EL (cell line): ENCODE measurements around the gene MAMDC4.
"Not testable (repeated sequence)": the region's sequence is repeated elsewhere in the genome, so short reads cannot be mapped to it uniquely, and the experiment has no call there.

Experiments used
- DNase-seq: peaks from one replicate; pipeline ENCODE4 v3.0.0-alpha.2; 2016

Gene MAMDC4

DNA sequence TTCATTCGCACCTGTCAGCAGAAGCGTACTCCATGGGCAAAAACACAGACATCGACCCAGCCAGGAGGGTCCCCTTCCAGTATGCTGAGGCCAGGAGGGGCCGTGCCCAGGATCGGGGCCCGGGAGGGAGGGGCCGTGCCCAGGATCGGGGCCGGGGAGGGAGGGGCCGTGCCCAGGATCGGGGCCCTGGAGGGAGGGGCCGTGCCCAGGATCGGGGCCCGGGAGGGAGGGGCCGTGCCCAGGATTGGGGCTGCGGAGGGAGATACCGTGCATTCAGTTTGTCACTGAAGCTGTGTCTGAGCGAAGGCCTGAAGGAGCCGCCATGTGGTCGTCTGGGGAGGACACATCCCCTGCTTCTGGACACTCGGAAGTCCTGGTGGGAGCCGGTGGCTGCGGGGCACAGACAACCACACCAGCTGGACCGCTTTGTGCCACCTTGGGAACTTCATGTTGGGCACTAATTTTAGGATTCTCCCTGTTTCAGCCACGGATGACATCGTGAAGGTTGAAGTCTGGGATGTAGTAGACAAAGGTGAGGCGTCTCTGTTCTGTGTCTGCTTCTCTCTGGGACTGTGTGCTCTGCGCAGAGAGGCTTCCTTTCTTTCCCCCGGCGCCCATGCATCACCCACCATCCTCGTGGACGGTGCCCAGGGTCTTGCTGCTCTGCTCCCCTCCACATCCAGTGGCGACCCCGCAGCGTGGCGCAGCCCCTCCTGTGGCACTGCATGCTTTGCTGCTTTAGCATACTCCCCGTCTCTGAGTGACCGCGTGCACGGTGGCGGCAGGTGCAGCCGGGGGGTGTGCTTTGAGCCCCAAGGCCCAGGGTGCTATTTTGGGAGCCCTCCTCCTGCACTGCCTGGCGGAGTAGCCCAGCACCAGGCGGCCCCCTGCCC is 26.6 kb upstream of the MAMDC4 start:
- no peak for DNase-seq

- DNase-seq, result no peak
Observed at GRCh38 chr9:136826188-136826541, 26.0 kb upstream of the MAMDC4 start.

DNA sequence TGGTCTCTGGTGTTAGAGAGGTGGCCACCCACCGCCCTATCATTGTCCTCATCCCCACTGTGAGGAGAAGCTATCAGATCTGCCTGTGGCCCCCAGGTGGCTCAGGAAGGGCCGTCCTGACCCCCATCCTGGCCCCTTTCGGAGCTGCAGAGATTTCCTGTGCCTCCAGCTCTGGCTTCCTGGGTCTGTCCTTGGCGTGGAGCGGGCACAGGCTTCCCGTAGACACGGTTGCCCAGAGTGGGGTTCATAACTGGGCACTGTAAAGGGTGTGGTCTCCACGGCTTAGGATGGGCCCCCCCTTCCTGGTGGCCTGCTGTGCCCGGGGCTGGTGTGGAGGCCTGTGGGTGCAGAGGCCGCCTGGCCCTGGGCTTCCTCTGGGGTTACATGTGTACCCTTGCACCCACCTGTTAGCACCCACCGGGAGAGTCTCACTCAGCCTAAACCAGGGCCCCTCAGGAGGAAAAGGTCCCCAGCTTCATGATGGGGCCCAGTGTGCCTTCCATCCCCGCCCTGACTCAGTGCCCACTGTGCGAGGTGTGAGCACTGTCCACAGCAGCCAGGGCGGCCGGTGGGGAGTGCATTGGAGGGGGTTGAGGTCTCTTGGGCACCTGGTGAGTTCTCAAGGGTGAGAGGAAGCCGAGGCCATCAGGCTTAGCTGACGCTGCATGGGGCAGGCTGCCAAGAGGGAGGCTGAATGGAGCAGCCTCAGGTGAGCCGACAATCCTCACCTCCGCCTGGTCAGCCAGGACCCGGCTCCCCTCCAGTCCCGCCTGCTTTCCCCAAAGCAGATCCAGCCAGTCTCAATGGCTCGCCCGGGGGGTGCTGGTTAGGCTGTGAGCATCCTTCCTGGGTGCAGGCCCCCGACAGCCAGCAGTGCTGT is 25.2 kb upstream of the MAMDC4 start:
- DNase-seq, result no peak

GRCh38 chr9:136827794-136828473 is 24.2 kb upstream of the MAMDC4 start:
- DNase-seq, result no peak

DNA sequence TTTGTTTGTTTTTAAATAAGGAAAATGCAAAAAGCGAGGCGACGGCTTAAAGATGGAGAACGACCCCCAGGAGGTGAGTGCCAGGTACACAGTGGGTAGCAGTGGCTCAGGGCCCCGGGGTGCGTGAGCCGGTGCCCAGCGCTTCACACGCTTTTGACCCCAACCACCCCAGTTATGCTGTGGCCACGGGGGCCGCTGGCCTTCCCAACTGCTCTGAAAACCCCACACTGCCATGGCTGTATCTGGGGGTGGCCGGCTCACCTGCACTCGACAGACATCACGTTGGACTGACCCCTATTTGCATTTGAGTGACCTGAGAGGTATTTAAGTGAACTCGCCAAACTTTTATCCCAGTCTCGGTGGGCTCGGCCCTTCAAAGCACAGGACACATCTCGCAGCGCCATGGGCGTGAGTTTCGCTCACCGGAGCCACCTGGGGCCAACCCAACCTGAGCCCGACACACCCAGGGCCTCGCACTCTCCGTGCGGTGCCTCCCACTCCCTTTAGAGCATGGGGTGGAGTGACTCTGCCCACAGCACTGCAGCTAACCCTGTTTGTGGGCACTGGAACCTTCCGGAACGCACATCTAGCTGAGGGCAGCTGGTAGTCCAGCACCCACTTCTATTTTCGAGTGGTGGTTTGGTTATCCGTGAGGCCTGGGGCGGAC is 23.5 kb upstream of the MAMDC4 start:
- no peak for DNase-seq

DNA sequence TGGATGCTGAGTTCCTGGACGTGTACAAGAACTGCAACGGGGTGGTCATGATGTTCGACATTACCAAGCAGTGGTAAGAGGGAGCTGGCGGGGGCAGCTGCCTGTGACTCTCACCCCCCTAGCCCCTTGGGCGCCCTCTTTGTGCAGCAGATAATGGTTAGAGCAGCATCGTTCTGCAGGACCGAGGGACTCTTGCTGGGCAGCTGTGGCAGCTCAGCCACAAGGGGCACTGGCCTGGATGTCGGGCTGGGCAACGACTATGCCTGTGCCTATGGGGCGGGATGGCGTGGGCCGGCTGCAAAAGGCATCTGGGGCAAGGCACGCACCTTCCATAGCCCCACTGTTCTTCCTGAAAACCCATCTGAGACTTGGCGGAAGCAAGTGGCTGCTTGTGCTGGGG is 22.7 kb upstream of the MAMDC4 start:
- DNase-seq, result no peak

GRCh38 chr9:136829981-136830885 is 21.9 kb upstream of the MAMDC4 start:
- DNase-seq, result no peak

DNA sequence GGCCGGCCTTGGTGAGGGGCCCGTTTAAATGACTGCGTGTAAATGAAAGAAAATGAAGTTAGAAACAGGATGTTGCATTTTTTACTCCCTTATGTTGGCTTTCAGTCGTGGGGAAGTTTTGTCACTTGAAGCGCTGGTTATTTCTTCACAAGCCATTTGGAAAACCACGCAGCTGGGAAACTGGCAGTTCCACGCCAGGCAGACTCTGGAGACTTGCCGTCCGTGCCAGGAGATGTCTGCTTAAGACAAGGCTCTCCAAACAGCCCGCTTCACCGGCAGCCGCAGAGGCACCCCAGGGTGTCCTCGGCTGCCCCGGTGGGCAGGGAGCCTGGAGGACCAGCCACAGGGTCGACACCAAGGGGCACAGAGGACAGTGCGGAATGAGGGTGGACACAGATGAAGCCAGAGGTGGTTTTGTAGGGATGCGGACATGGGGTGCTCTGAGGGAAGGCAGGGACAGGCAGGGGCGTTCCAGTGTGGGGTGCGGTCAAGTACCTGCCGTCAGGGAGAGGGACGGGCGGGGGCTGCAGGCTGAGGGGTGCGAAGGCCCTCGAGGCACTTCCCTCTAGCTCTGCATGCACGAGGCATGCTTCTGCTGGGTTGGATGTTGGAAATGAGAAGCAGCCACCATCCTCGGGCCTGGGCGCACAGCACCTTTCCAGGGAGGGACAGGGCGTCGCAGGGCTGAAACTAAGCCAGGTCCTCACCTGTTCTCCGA is 21.0 kb upstream of the MAMDC4 start:
- no peak for DNase-seq

DNA sequence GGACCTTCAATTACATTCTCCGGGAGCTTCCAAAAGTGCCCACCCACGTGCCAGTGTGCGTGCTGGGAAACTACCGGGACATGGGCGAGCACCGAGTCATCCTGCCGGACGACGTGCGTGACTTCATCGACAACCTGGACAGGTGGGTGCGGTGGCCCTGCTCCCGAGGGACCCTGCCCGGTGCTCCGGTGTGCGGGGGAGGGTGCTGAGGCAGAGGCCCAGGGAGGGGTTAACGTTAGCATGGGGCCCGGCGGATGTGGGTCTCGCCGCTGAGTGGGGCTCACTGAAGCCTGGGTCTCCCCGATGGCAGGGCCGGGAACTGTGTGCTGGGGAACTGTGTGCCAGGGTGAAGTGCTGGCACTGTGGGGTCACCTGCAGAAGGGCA is 20.4 kb upstream of the MAMDC4 start:
- DNase-seq, result no peak

DNA sequence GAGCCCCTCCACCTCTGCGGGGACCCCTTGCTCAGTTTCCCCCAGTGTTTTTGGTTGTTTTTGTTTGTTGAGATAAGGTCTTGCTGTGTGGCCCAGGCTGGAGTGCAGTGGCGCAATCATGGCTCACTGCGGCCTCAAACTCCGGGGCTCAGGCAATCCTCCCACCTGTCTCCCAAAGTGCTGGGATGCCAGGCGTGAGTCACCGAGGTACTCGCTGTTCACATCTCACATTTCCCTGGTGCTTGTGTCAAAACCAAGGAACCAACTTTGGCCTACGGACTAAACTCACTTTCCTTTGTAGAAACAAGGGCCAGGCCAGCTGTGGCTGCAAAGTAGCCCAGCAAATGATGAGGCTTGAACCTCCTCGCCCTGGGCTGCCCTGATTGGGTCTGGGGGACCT is 19.6 kb upstream of the MAMDC4 start:
- DNase-seq, result no peak

GRCh38 chr9:136833381-136834048 is 18.6 kb upstream of the MAMDC4 start:
- DNase-seq, result not testable (repeated sequence)

DNA sequence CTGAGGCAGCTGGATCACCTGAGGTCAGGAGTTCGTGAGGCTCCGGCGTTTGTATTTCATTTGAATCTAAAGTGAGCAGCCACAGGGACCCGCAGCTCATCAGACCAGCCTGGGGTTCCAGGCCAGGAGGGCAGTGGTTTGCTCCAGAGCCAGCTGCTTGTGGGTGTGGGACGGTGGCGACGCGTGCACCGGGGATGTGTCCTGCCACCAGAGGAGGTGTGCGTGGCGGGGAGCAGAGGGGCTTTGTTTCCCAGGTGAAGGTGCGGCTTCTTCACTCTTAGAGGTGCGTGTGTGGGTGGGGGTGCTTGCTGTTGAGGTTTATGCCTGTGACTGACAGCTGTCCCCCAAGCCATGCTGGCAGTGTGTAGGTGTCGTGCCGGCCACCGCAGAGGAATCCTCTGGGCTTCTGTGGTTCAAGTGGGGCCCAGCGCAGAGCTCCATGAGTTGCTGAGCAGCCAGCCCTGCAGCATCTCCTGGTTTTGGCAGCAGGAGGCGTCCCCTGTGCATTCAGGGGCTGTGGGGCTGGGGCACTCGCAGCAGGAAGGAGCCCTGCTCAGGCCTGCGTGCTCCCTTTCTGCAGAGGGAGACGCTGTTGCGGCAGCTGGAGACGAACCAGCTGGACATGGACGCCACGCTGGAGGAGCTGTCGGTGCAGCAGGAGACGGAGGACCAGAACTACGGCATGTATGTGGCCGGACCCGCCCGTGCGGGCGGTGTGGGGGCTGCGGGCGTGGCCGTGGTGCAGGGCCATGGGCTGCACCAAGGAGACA is 16.8 kb upstream of the MAMDC4 start:
- DNase-seq, result no peak

- no peak for DNase-seq
Observed at GRCh38 chr9:136835932-136836904, 15.9 kb upstream of the MAMDC4 start.

DNA sequence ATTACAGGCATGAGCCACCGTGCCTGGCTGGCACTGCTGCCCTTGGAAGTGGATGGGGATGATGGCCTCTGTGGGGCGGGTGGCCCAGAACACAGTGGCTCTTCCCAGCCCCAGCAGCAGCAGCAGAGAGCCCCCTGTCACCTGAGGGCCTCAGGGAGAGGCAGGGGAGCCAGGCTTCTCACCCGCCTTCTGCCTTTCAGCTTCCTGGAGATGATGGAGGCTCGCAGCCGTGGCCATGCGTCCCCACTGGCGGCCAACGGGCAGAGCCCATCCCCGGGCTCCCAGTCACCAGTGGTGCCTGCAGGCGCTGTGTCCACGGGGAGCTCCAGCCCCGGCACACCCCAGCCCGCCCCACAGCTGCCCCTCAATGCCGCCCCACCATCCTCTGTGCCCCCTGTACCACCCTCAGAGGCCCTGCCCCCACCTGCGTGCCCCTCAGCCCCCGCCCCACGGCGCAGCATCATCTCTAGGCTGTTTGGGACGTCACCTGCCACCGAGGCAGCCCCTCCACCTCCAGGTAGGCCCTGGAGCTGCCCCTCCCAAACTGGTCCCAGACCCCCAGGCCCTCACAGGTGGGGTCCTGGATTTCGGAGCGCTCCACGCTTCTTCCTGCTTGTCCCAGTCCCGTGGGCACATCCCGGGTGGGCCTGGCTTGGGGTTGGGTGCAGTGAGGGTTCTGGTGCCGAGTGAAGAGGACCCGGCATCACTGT is 14.8 kb upstream of the MAMDC4 start:
- DNase-seq, result no peak

GRCh38 chr9:136837856-136838277 is 14.3 kb upstream of the MAMDC4 start:
- DNase-seq, result not testable (repeated sequence)

DNA sequence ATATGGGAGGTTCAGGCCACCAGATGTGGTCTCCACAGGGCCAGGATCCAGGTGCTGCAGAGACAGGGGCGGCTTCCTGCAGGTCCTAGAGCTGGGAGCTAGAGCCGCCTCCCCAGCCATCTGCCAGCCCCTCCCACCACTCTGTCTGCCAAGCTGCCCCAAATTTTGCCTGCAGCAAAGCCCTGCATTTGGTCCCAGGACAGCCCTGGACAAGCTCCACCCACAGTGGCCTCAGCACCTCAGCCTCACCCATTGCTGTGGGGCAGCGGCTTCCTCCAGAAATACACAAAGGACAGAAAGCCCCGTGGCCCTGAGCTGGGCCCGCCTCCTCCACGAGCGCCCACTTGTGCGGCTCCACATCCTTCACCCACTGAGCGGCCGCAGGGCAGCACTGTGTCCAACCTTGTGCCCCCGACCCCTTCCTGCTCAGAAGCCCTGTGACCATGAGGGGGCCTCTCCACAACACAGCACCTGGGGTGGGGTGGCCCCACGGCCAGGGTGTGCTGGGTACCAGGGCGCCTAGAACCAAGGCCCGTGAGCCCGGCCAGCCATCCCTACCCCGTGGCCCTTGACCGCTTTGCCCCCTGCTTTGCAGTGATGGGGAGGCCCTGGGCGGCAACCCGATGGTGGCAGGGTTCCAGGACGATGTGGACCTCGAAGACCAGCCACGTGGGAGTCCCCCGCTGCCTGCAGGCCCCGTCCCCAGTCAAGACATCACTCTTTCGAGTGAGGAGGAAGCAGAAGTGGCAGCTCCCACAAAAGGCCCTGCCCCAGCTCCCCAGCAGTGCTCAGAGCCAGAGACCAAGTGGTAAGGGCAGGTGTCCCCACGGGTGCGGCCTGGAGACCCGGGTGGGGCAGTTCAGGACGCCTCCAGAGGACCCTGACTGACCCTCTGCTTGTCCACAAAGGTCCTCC is 13.6 kb upstream of the MAMDC4 start:
- DNase-seq, result no peak
